ENCODE measurements around the gene WIPF2. TPM values are rescaled to one million over a fixed set of nuclear protein-coding genes. Genes with fewer than 3 reads are reported as not detected.

WIPF2 gene
- total and polyA plus RNA-seq, 12 donors: 5.2 to 30.2 (median 15.2) TPM

DNA sequence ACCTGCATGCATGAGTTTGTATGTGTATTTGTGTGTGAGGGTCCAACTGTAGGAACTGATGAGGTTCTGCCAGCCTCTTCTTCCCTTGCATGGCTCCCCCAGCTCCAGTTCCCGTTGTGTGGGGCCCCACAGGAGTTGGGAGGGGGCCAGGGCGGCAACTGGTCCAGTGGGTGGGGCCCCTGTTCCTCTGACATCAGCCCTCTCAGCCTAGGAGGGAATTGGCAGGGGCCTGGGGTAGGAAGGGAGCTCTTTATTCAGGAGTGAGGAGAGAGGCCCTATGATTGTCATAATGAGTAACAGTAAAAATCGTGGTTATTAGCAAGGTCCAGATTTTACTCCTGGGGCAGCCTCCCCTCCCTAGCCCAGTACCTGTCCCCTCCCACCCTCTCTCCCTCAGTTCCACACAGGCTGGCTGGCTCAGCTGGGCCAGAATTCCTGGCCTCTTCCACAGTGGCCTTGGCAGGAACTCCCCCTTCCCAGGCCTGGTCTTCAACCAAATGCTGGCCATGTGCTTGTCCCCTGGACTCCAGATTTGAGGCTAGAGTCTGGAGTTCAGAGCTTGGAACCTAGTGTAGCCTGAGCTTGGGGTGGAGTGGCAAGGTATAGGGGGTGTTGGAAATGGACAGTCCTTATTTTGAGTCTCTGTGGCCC lies 108.8 kb downstream of the WIPF2 start:
- TF ChIP-seq, protein P1, sequence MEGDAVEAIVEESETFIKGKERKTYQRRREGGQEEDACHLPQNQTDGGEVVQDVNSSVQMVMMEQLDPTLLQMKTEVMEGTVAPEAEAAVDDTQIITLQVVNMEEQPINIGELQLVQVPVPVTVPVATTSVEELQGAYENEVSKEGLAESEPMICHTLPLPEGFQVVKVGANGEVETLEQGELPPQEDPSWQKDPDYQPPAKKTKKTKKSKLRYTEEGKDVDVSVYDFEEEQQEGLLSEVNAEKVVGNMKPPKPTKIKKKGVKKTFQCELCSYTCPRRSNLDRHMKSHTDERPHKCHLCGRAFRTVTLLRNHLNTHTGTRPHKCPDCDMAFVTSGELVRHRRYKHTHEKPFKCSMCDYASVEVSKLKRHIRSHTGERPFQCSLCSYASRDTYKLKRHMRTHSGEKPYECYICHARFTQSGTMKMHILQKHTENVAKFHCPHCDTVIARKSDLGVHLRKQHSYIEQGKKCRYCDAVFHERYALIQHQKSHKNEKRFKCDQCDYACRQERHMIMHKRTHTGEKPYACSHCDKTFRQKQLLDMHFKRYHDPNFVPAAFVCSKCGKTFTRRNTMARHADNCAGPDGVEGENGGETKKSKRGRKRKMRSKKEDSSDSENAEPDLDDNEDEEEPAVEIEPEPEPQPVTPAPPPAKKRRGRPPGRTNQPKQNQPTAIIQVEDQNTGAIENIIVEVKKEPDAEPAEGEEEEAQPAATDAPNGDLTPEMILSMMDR (IDR thresholded peaks at IDR 0.05): no peak
- no peak for TF ChIP-seq POLR2A (IDR thresholded peaks at IDR 0.05)
- peaks cover 0 to 8% of the 10 kb centered on the region in 2 donors for H3K36me3 ChIP-seq (replicated peaks in 1 of 2)
- intact Hi-C loops (cut with DNase I): no loop called here
- 5 to 20% (median 14%) methylated on average over 3 of the region's 3 CpGs for WGBS, 4 donors
- H3K27me3 ChIP-seq: no peaks in the 10 kb centered on the region
- H3K4me3 ChIP-seq: no peak overlapping the region
- H3K9me3 ChIP-seq (replicated peaks in 1 of 3): no peaks in the 10 kb centered on the region
- peak in 1 of 7 donors; percentile 43 for DNase-seq
- H3K27ac ChIP-seq: peak overlapping the region in 4 of 5 donors; percentile 15 to 73 (median 44)
- peaks cover 88 to 96% of the 10 kb centered on the region in 2 donors for H3K4me1 ChIP-seq (replicated peaks in 1 of 2)

DNA sequence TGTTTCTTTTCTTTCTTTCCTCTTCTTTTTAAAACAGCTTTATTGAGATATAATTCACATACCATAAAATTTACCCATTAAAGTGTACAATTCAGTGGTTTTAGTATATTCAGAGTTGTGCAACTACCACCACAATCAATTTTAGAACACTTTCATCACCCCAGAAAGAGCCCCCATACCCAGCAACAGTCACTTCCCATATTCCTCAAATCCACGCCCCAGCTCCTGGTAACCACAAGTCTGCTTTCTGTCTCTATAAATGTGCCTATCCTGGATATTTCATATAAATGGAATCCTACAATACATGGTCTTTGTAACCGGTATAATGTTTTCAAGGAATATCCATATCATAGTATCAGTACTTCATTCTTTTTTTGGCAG lies 109.3 kb downstream of the WIPF2 start:
- Histone ChIP-seq H3K27me3 (no peaks in the 10 kb centered on the region), H3K4me3 (no peak overlapping the region), H3K4me1 (replicated peaks in 1 of 2) (peaks cover 88 to 96% of the 10 kb centered on the region in 2 donors), H3K36me3 (replicated peaks in 1 of 2) (peaks cover 0 to 8% of the 10 kb centered on the region in 2 donors), H3K27ac (peak overlapping the region in 3 of 5 donors; percentile 24 to 73 (median 65)), H3K9me3 (replicated peaks in 1 of 3) (no peaks in the 10 kb centered on the region)
- TF ChIP-seq, protein P1 (IDR thresholded peaks at IDR 0.05): no peak
- TF ChIP-seq POLR2A (IDR thresholded peaks at IDR 0.05): no peak
- DNase-seq: no peak
- intact Hi-C loops (cut with DNase I): no loop called here
- 79 to 88% (median 86%) methylated on average over 2 of the region's 2 CpGs for WGBS, 4 donors

DNA sequence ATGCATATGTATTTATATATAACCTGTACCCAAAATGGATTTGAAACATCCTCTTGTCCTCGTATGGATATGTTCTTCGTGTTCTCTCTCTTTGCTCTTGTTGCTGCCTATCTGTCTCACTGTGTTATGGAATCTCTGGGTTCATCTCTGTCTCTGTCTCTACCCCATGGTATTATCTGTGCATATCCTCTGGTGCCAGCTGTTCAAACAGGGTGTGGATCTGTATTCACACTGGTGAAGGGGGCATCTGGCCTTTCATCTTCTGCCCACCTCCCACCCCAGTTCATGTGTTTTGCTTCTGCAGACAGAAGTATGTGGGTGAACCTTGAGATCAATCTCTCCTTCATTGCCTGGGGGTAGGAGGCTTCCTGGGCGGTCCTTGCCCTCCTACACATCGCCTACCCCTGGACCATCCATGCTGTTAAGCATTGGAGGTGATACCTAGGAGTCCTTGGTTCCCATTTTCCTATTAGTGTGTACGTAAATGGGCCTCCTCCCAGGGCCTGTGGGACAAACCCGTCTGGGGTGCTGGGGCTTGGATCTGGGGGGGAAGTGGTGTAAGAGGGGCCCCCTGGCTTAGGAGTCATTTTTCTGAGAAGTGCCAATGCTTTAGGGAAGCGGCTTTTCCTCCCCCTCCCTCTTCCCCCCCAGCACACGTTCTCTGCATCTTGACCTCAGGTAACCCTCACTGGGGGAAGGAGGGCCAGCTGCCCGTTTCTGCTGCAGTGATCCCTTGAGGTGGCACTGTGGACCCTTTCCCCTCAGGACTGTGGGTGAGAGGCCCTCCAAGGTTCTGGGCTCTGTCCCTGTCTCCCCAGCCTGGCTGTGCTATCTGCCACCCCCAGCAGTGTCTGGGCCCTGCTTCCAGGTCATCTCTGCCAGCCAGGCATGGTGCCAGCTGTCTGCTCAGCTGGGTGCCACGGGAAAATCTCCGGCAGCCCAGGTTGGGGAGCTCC lies 111.0 kb downstream of the WIPF2 start:
- intact Hi-C loops (cut with DNase I): no loop called here
- H3K4me3 ChIP-seq: no peak overlapping the region

More for the DNA sequence above, 111.0 kb downstream of the WIPF2 start:
- H3K36me3 ChIP-seq (replicated peaks in 1 of 2): peaks cover 0 to 8% of the 10 kb centered on the region in 2 donors
- H3K4me1 ChIP-seq (replicated peaks in 1 of 2): peaks cover 77 to 96% of the 10 kb centered on the region in 2 donors
- H3K27me3 ChIP-seq: no peaks in the 10 kb centered on the region
- DNase-seq: peak in 6 of 7 donors; percentile 71 to 89 (median 82)
- TF ChIP-seq, protein P1 (IDR thresholded peaks at IDR 0.05): no peak
- no peak for TF ChIP-seq POLR2A (IDR thresholded peaks at IDR 0.05)
- H3K9me3 ChIP-seq (replicated peaks in 1 of 3): no peaks in the 10 kb centered on the region
- peak overlapping the region in 4 of 5 donors; percentile 12 to 94 (median 82) for H3K27ac ChIP-seq
- WGBS, 4 donors: 27 to 36% (median 30%) methylated on average over 7 to 11 of the region's 11 CpGs

All from adrenal gland (tissue), 12 donors.